ENCODE data around the gene RGS3. TPM values are rescaled to one million over a fixed set of nuclear protein-coding genes. Genes with fewer than 3 reads are reported as not detected.

Gene RGS3
- total and polyA plus RNA-seq, 10 of the 15 experiments (the other 5 are each of a cell fraction or from before 2014, with no cell fraction given), result 2.9 to 138 (median 28.8) TPM

- no peaks in the 10 kb centered on the region for H3K9me3 ChIP-seq (replicated peaks; ENCODE audit: control insufficient read depth, insufficient read depth, low read length)
- 35% methylated on average over 3 of the region's 3 CpGs for WGBS (ENCODE audit: insufficient coverage, insufficient replicate concordance, low lambda C conversion rate, missing lambda C conversion rate)
- FAIRE-seq, result no peak
These were observed 2.2 kb upstream of the RGS3 start for GRCh38 chr9:113461285-113461684.

GRCh38 chr9:113461943-113462342, 1.6 kb upstream of the RGS3 start:
- Histone ChIP-seq H3K27ac (ENCODE audit: control insufficient read depth, insufficient read depth) (no peak overlapping the region), H3K4me1 (ENCODE audit: control insufficient read depth, insufficient read depth, low read length) (no peaks in the 10 kb centered on the region), H2AFZ (ENCODE audit: control insufficient read depth, low read depth, low read length) (no peak overlapping the region), H3K79me2 (ENCODE audit: control insufficient read depth, insufficient read depth, low read length) (no peaks in the 10 kb centered on the region), H3K4me2 (ENCODE audit: control insufficient read depth, insufficient read depth) (no peak overlapping the region), H3K27me3 (replicated peaks in 1 of 2; ENCODE audit: control insufficient read depth in 2 of 2, insufficient read depth in 2 of 2, low read length in 1 of 2) (no peaks in the 10 kb centered on the region), H3K9ac (ENCODE audit: control insufficient read depth, insufficient read depth, low read length) (no peak overlapping the region), H3K9me3 (replicated peaks; ENCODE audit: control insufficient read depth, insufficient read depth, low read length) (no peaks in the 10 kb centered on the region), H4K20me1 (ENCODE audit: control insufficient read depth, insufficient read depth) (no peaks in the 10 kb centered on the region), H3K36me3 (ENCODE audit: control insufficient read depth in 2 of 2, insufficient read depth in 2 of 2, low read length in 1 of 2) (no peaks in the 10 kb centered on the region), H3K4me3 (no peak overlapping the region)
- in situ Hi-C loops (cut with MboI) (loop anchor here (25.0 kb wide), 1 partner anchor 575 kb away; no protein-coding TSS in a partner anchor), intact Hi-C loops (cut with micrococcal nuclease; ENCODE audit: unreplicated experiment) (no loop called here)
- ATAC-seq (no peak), DNase-seq (ENCODE audit: low read depth, low spot score) (no peak), FAIRE-seq (no peak)
- ChIA-PET SMC1A (ENCODE audit: uncharacterized antibody, unreplicated experiment) (interaction anchor here (0.7 to 1.2 kb wide), 4 partner anchors 10 to 192 kb away, joined by 3 read pairs; no protein-coding TSS in a partner anchor), CTCF (no interaction called here), POLR2A (no interaction called here), RAD21 (ENCODE audit: unreplicated experiment) (no interaction called here)
- 71% methylated on average over 4 of the region's 4 CpGs for WGBS (ENCODE audit: insufficient coverage, insufficient replicate concordance, low lambda C conversion rate, missing lambda C conversion rate)
- BruUV-seq (replicated peaks), result no TSS peak
- TF ChIP-seq POLR2A (IDR thresholded peaks at IDR 0.05; ENCODE audit: low read depth, low read length) (no peak), PAX8 (IDR thresholded peaks at IDR 0.05) (no peak), BCL11A (IDR thresholded peaks at IDR 0.05; ENCODE audit: low read depth, low read length) (no peak), GABPA (IDR thresholded peaks at IDR 0.05; ENCODE audit: low read depth) (no peak), CEBPZ (IDR thresholded peaks at IDR 0.05; ENCODE audit: low read depth, low read length) (no peak), HSF1 (IDR thresholded peaks at IDR 0.05; ENCODE audit: low read depth, low read length) (no peak), RAD21 (IDR thresholded peaks at IDR 0.05; ENCODE audit: insufficient read depth, low read depth, low read length) (no peak), SIX5 (IDR thresholded peaks at IDR 0.05; ENCODE audit: low read depth, low read length, severe bottlenecking) (no peak), NFYA (IDR thresholded peaks at IDR 0.05; ENCODE audit: borderline replicate concordance, low read depth, low read length) (no peak), FOXM1 (IDR thresholded peaks at IDR 0.05; ENCODE audit: low read depth, low read length) (no peak)

More at GRCh38 chr9:113461285-113461684, 2.2 kb upstream of the RGS3 start:
- CTCF ChIA-PET, result no interaction called here
- no peak overlapping the region for H3K4me3 ChIP-seq
- in situ Hi-C loops (cut with MboI) (loop anchor here (25.0 kb wide), 1 partner anchor 576 kb away; no protein-coding TSS in a partner anchor), intact Hi-C loops (cut with micrococcal nuclease; ENCODE audit: unreplicated experiment) (no loop called here)
- DNase-seq (ENCODE audit: low read depth, low spot score) (no peak), ATAC-seq (no peak)
- BruUV-seq (replicated peaks), result no TSS peak
- TF ChIP-seq RAD51 (IDR thresholded peaks at IDR 0.05) (no peak), HDGF (IDR thresholded peaks at IDR 0.05) (no peak), RAD21 (IDR thresholded peaks at IDR 0.05; ENCODE audit: insufficient read depth, low read depth, low read length) (no peak), ZNF622 (IDR thresholded peaks at IDR 0.05) (no peak), ZNF24 (IDR thresholded peaks at IDR 0.05) (no peak)
- no peaks in the 10 kb centered on the region for H3K79me2 ChIP-seq (ENCODE audit: control insufficient read depth, insufficient read depth, low read length)
- H2AFZ ChIP-seq (ENCODE audit: control insufficient read depth, low read depth, low read length), result no peak overlapping the region
- POLR2A ChIA-PET, result no interaction called here
- no peaks in the 10 kb centered on the region for H3K27me3 ChIP-seq (replicated peaks in 1 of 2; ENCODE audit: control insufficient read depth in 2 of 2, insufficient read depth in 2 of 2, low read length in 1 of 2)
- no peak overlapping the region for H3K4me2 ChIP-seq (ENCODE audit: control insufficient read depth, insufficient read depth)
- H3K4me1 ChIP-seq (ENCODE audit: control insufficient read depth, insufficient read depth, low read length), result no peaks in the 10 kb centered on the region
- H3K36me3 ChIP-seq (ENCODE audit: control insufficient read depth in 2 of 2, insufficient read depth in 2 of 2, low read length in 1 of 2), result no peaks in the 10 kb centered on the region
- SMC1A ChIA-PET (ENCODE audit: uncharacterized antibody, unreplicated experiment), result interaction anchor here (0.7 to 1.0 kb wide), 2 partner anchors 62 to 193 kb away, joined by 3 read pairs; no protein-coding TSS in a partner anchor
- no peaks in the 10 kb centered on the region for H4K20me1 ChIP-seq (ENCODE audit: control insufficient read depth, insufficient read depth)
- RAD21 ChIA-PET (ENCODE audit: unreplicated experiment), result no interaction called here
- no peak overlapping the region for H3K9ac ChIP-seq (ENCODE audit: control insufficient read depth, insufficient read depth, low read length)
- H3K27ac ChIP-seq (ENCODE audit: control insufficient read depth, insufficient read depth), result no peak overlapping the region

All from GM12878 (cell line).